H9 (cell line): ENCODE data around the gene INSYN2B. TPM values are rescaled to one million over a fixed set of nuclear protein-coding genes. Genes with fewer than 3 reads are reported as not detected.

ENCODE experiments used
- DNase-seq: peaks from one replicate; pipeline ENCODE4 v3.0.0-alpha.2; 2017
- H2AFZ ChIP-seq: one replicate; pipeline ENCODE4 v1.6.1; 2013; ENCODE audit warnings: mild to moderate bottlenecking, low read length, control low read depth, moderate library complexity
- H2AK5ac ChIP-seq: 2 replicates; pipeline ENCODE4 v1.6.1; 2013; ENCODE audit warnings: low read length, control low read depth, mixed read lengths; ENCODE audit not compliant: insufficient read length
- H2BK120ac ChIP-seq: one replicate; pipeline ENCODE4 v1.6.1; 2013; ENCODE audit warnings: low read depth, mild to moderate bottlenecking, low read length, control low read depth, inconsistent platforms; ENCODE audit not compliant: poor library complexity, severe bottlenecking
- H2BK12ac ChIP-seq: 2 replicates; pipeline ENCODE4 v1.6.1; 2013; ENCODE audit warnings: low read length, control low read depth, mixed read lengths, low read depth; ENCODE audit not compliant: insufficient read length
- H2BK15ac ChIP-seq: 2 replicates; pipeline ENCODE4 v1.6.1; 2013; ENCODE audit warnings: low read depth, low read length, control low read depth
- H2BK20ac ChIP-seq: one replicate; pipeline ENCODE4 v1.6.1; 2013; ENCODE audit warnings: low read depth, mild to moderate bottlenecking, low read length, control low read depth, inconsistent platforms; ENCODE audit not compliant: poor library complexity, severe bottlenecking
- H2BK5ac ChIP-seq: 2 replicates; pipeline ENCODE4 v1.6.1; 2013; ENCODE audit warnings: low read length, control low read depth, mixed read lengths; ENCODE audit not compliant: insufficient read length
- H3K14ac ChIP-seq: 2 replicates; pipeline ENCODE4 v1.6.1; 2013; ENCODE audit warnings: low read length, control low read depth; ENCODE audit not compliant: insufficient read depth
- H3K18ac ChIP-seq: 2 replicates; pipeline ENCODE4 v1.6.1; 2013; ENCODE audit warnings: low read depth, mild to moderate bottlenecking, mixed read lengths, low read length, control low read depth; ENCODE audit not compliant: insufficient read length
- H3K23ac ChIP-seq: 2 replicates; pipeline ENCODE4 v1.6.1; 2013; ENCODE audit warnings: low read length, control low read depth, mixed read lengths, low read depth; ENCODE audit not compliant: insufficient read length
- H3K23me2 ChIP-seq: 2 replicates; pipeline ENCODE4 v1.6.1; 2013; ENCODE audit warnings: low read depth, mild to moderate bottlenecking, mixed read lengths, low read length, control low read depth; ENCODE audit not compliant: insufficient read length, poor library complexity, severe bottlenecking
- H3K27ac ChIP-seq: 2 replicates; pipeline ENCODE4 v1.5.1; 2013; ENCODE audit warnings: low read length, control low read depth, mixed read lengths, low read depth; ENCODE audit not compliant: insufficient read length
- H3K27me3 ChIP-seq: 2 replicates; pipeline ENCODE4 v1.6.1; 2013; ENCODE audit warnings: low read length, control low read depth, inconsistent platforms; ENCODE audit not compliant: insufficient read depth
- H3K4ac ChIP-seq: 2 replicates; pipeline ENCODE4 v1.6.1; 2013; ENCODE audit warnings: low read depth, mild to moderate bottlenecking, control low read depth, inconsistent platforms, low read length, moderate library complexity
- H3K4me1 ChIP-seq: 2 replicates; pipeline ENCODE4 v1.6.1; 2013; ENCODE audit warnings: low read length, control low read depth, inconsistent platforms; ENCODE audit not compliant: insufficient read depth
- H3K4me2 ChIP-seq: 2 replicates; pipeline ENCODE4 v1.6.1; 2013; ENCODE audit warnings: low read length, control low read depth, mixed read lengths; ENCODE audit not compliant: insufficient read length, insufficient read depth
- H3K56ac ChIP-seq: 2 replicates; pipeline ENCODE4 v1.6.1; 2013; ENCODE audit warnings: low read depth, mild to moderate bottlenecking, mixed read lengths, low read length, control low read depth; ENCODE audit not compliant: insufficient read length
- H3K79me1 ChIP-seq: 2 replicates; pipeline ENCODE4 v1.6.1; 2013; ENCODE audit warnings: low read depth, mild to moderate bottlenecking, moderate library complexity, low read length, control low read depth, inconsistent platforms; ENCODE audit not compliant: insufficient read depth, poor library complexity, severe bottlenecking
- H3K79me2 ChIP-seq: 2 replicates; pipeline ENCODE4 v1.6.1; 2013; ENCODE audit warnings: low read length, control low read depth, inconsistent platforms; ENCODE audit not compliant: insufficient read depth
- H3K9ac ChIP-seq: 2 replicates; pipeline ENCODE4 v1.6.1; 2013; ENCODE audit warnings: low read length, control low read depth, mixed read lengths; ENCODE audit not compliant: insufficient read length; ENCODE audit errors: extremely low read depth
- H3K9me3 ChIP-seq: one replicate; pipeline ENCODE4 v1.6.1; 2013; ENCODE audit warnings: low read depth, low read length, inconsistent platforms; ENCODE audit not compliant: control insufficient read depth
- H3T11ph ChIP-seq: one replicate; pipeline ENCODE4 v1.6.1; 2013; ENCODE audit warnings: mild to moderate bottlenecking, low read length, control low read depth, inconsistent platforms
- H4K20me1 ChIP-seq: one replicate; pipeline ENCODE4 v1.6.1; 2013; ENCODE audit not compliant: control insufficient read depth, insufficient read length, insufficient read depth
- H4K5ac ChIP-seq: 2 replicates; pipeline ENCODE4 v1.6.1; 2013; ENCODE audit warnings: low read depth, mild to moderate bottlenecking, mixed read lengths, low read length, control low read depth; ENCODE audit not compliant: insufficient read length
- H4K8ac ChIP-seq: replicated peaks from 2 replicates; pipeline ENCODE4 v1.6.1; 2013; ENCODE audit warnings: low read length, control low read depth, mixed read lengths, low read depth; ENCODE audit not compliant: insufficient read length
- H4K91ac ChIP-seq: 2 replicates; pipeline ENCODE4 v1.6.1; 2013; ENCODE audit warnings: low read depth, mild to moderate bottlenecking, moderate library complexity, mixed read lengths, low read length, control low read depth; ENCODE audit not compliant: insufficient read length
- H3K27ac Mint-ChIP-seq, 3 experiments: 2 replicates in 2 of 3; 3 replicates in 1 of 3; pipeline ENCODE4 v1.8.0; 2020 to 2021; ENCODE audit warnings: mixed read lengths in 3 of 3, mild to moderate bottlenecking in 1 of 3, moderate library complexity in 1 of 3
- H3K27me3 Mint-ChIP-seq: 2 replicates; pipeline ENCODE4 v1.8.0; 2021; ENCODE audit warnings: low read depth, mild to moderate bottlenecking, moderate library complexity, mixed read lengths
- H3K36me3 Mint-ChIP-seq, 3 experiments: 2 replicates in 2 of 3; 3 replicates in 1 of 3; pipeline ENCODE4 v1.8.0; 2020 to 2021; ENCODE audit warnings: low read depth in 3 of 3, mixed read lengths in 3 of 3; ENCODE audit not compliant: insufficient read depth in 1 of 3
- H3K4me1 Mint-ChIP-seq, 2 experiments: 2 replicates each; pipeline ENCODE4 v1.8.0; 2020; ENCODE audit warnings: mixed read lengths in 2 of 2
- H3K4me3 Mint-ChIP-seq, 2 experiments: 2 replicates in 1 of 2; 3 replicates in 1 of 2; pipeline ENCODE4 v1.8.0; 2020 to 2021; ENCODE audit warnings: mild to moderate bottlenecking in 2 of 2, mixed read lengths in 2 of 2, moderate library complexity in 1 of 2
- H3K9me3 Mint-ChIP-seq, 2 experiments: 2 replicates in 1 of 2; 3 replicates in 1 of 2; pipeline ENCODE4 v1.8.0; 2020; ENCODE audit warnings: mild to moderate bottlenecking in 2 of 2, mixed read lengths in 2 of 2, moderate library complexity in 1 of 2
- CTCF ChIP-seq: fragments of 200-600 bp; sonication (generic); conservative IDR thresholded peaks from 3 replicates; pipeline ENCODE4 v1.8.0; 2021; ENCODE audit warnings: antibody characterized with exemption, mild to moderate bottlenecking
- WGBS: extraction: QIAGEN DNeasy Blood & Tissue Kit; methylation state at CpG from one replicate; pipeline ENCODE4 v1.1.7; 2013; ENCODE audit warnings: missing lambda C conversion rate, low lambda C conversion rate, mixed read lengths; ENCODE audit not compliant: insufficient read length; ENCODE audit errors: extremely low coverage; 5-methylcytosine and 5-hydroxymethylcytosine counted together
- total RNA-seq: library from RNA; stranded (reverse); gene quantifications from 2 replicates; pipeline ENCODE4 v1.2.1, GENCODE V29; 2021

Gene INSYN2B
- total RNA-seq, 1 experiment from 2014 or later, result not detected

DNA sequence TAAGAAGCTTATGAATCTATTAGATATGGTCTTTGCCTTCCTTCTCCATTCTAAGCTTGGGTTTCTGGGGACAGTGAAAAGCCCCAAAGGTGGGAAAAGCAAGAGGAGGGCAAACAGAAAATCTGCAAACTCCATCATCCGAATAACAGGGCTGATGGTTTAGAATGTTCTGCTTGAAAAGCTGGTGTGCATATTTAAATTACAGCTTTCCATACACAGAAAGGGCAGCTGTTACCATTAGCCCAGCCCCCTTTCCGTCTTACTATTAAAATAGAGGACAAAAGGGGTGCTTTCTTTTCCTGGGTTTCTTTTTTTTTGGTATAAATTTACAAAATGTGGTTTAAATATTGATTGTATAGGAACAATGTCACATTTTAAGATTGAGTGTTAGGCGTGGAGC lies 22.0 kb downstream of the INSYN2B start:
- Histone ChIP-seq H4K91ac (no peak overlapping the region), H2AFZ (no peak overlapping the region), H2BK120ac (no peak overlapping the region), H3K14ac (no peak overlapping the region), H2BK5ac (no peak overlapping the region), H3K4me2 (no peak overlapping the region), H3K27ac (no peak overlapping the region), H3K9ac (no peak overlapping the region), H2BK20ac (no peak overlapping the region), H3K23ac (no peak overlapping the region), H4K20me1 (no peaks in the 10 kb centered on the region), H3T11ph (no peak overlapping the region), H3K4ac (no peak overlapping the region), H2BK12ac (no peak overlapping the region), H4K5ac (no peak overlapping the region), H3K56ac (no peak overlapping the region), H4K8ac (no peak overlapping the region), H3K27me3 (no peaks in the 10 kb centered on the region), H3K23me2 (no peaks in the 10 kb centered on the region), H2BK15ac (no peak overlapping the region), H3K4me1 (peaks cover 2% of the 10 kb centered on the region; the same call in 1 of the 2 replicates), H3K79me1 (no peaks in the 10 kb centered on the region), H2AK5ac (no peak overlapping the region), H3K79me2 (no peaks in the 10 kb centered on the region), H3K18ac (no peak overlapping the region), H3K9me3 (no peaks in the 10 kb centered on the region)
- Mint-ChIP-seq H3K27ac (no peak overlapping the region), H3K36me3 (no peaks in the 10 kb centered on the region), H3K4me1 (peaks cover 11% of the 10 kb centered on the region in 2 experiments; a peak in 3 of 4 replicates), H3K9me3 (no peaks in the 10 kb centered on the region), H3K27me3 (peaks cover 3% of the 10 kb centered on the region), H3K4me3 (no peak overlapping the region)
- WGBS, result no CpG with 5 or more reads among the region's 3 CpGs
- DNase-seq, result no peak
- TF ChIP-seq CTCF, result no peak
